HUDEP-2 (cell line): ENCODE measurements around the gene SLIT3.
"Not testable (repeated sequence)": the region's sequence is repeated elsewhere in the genome, so short reads cannot be mapped to it uniquely, and the experiment has no call there.

ENCODE experiments used
- DNase-seq, 76 experiments: peaks; one replicate each; lab custom pipeline; 2025; ENCODE audit not compliant: unreplicated experiment in 76 of 76; lab: John Stamatoyannopoulos, UW

Gene SLIT3

GRCh38 chr5:169151051-169151805 lies 149.7 kb downstream of the SLIT3 start:
- no peak for DNase-seq

- no peak for DNase-seq
Measured at GRCh38 chr5:169150108-169150507, 150.8 kb downstream of the SLIT3 start.

- no peak for DNase-seq
Measured at GRCh38 chr5:169149317-169149716, 151.6 kb downstream of the SLIT3 start.

- DNase-seq = no peak
Measured at GRCh38 chr5:169148138-169148740, 152.7 kb downstream of the SLIT3 start.

GRCh38 chr5:169147534-169147933 lies 153.4 kb downstream of the SLIT3 start:
- no peak for DNase-seq

- no peak for DNase-seq
Measured at GRCh38 chr5:169146158-169146557, 154.8 kb downstream of the SLIT3 start.

GRCh38 chr5:169142264-169142970 lies 158.5 kb downstream of the SLIT3 start:
- DNase-seq = no peak

- not testable (repeated sequence) for DNase-seq
Measured at GRCh38 chr5:169140215-169140614, 160.7 kb downstream of the SLIT3 start.

- DNase-seq = no peak
Measured at GRCh38 chr5:169139480-169140050, 161.4 kb downstream of the SLIT3 start.

GRCh38 chr5:169133531-169133930 lies 167.4 kb downstream of the SLIT3 start:
- no peak for DNase-seq

- no peak for DNase-seq
Measured at GRCh38 chr5:169132302-169132660, 168.7 kb downstream of the SLIT3 start.

- no peak for DNase-seq
Measured at GRCh38 chr5:169131616-169132301, 169.2 kb downstream of the SLIT3 start.

- DNase-seq = no peak
Measured at GRCh38 chr5:169128679-169129078, 172.3 kb downstream of the SLIT3 start.

- no peak for DNase-seq
Measured at GRCh38 chr5:169127431-169127830, 173.5 kb downstream of the SLIT3 start.

GRCh38 chr5:169126481-169127021 lies 174.4 kb downstream of the SLIT3 start:
- no peak for DNase-seq

GRCh38 chr5:169125571-169125970 lies 175.4 kb downstream of the SLIT3 start:
- DNase-seq = no peak

GRCh38 chr5:169122951-169123350 lies 178.0 kb downstream of the SLIT3 start:
- no peak for DNase-seq

GRCh38 chr5:169121630-169122420 lies 179.1 kb downstream of the SLIT3 start:
- no peak for DNase-seq

GRCh38 chr5:169119288-169120048 lies 181.5 kb downstream of the SLIT3 start:
- DNase-seq = no peak
